GM21723 (cell line): ENCODE data around the gene ADAMTSL5.

Experiments used
- ATAC-seq: cut with Tn5 transposase; IDR thresholded peaks from one replicate; pipeline ENCODE4 v1.9.1; 2021; ENCODE audit warnings: mild to moderate bottlenecking, moderate library complexity; ENCODE audit not compliant: unreplicated experiment

ADAMTSL5 gene

GRCh38 chr19:1497578-1498235, 15.1 kb downstream of the ADAMTSL5 start:
- no peak for ATAC-seq

- no peak for ATAC-seq
These were observed 15.9 kb downstream of the ADAMTSL5 start for GRCh38 chr19:1496714-1497577.

- ATAC-seq, result no peak
These were observed 16.8 kb downstream of the ADAMTSL5 start for GRCh38 chr19:1495799-1496713.

- ATAC-seq, result no peak
These were observed 17.6 kb downstream of the ADAMTSL5 start for GRCh38 chr19:1495051-1495798.

- ATAC-seq, result no peak
These were observed 18.6 kb downstream of the ADAMTSL5 start for GRCh38 chr19:1494115-1494815.

- no peak for ATAC-seq
These were observed 20.3 kb downstream of the ADAMTSL5 start for GRCh38 chr19:1492474-1493006.

- ATAC-seq, result no peak
These were observed 21.0 kb downstream of the ADAMTSL5 start for GRCh38 chr19:1491849-1492170.

GRCh38 chr19:1491114-1491848, 21.5 kb downstream of the ADAMTSL5 start, which contains the start of gene REEP6:
TSS of gene REEP6 (plus strand) at chr19:1491181. CDS start at chr19:1491270, 89 bp downstream.
- no peak for ATAC-seq

GRCh38 chr19:1490311-1491113, 22.3 kb downstream of the ADAMTSL5 start, which contains the start of gene PCSK4:
TSS of gene PCSK4 (minus strand) at chr19:1490350. CDS start at chr19:1490346, 4 bp downstream.
- peak; percentile 84 for ATAC-seq

GRCh38 chr19:1489463-1490310, 23.1 kb downstream of the ADAMTSL5 start:
- ATAC-seq, result no peak

- no peak for ATAC-seq
These were observed 24.6 kb downstream of the ADAMTSL5 start for GRCh38 chr19:1488282-1488601.

- ATAC-seq, result no peak
These were observed 25.1 kb downstream of the ADAMTSL5 start for GRCh38 chr19:1487576-1488281.

- ATAC-seq, result no peak
These were observed 25.9 kb downstream of the ADAMTSL5 start for GRCh38 chr19:1486720-1487575.

- ATAC-seq, result no peak
These were observed 28.8 kb downstream of the ADAMTSL5 start for GRCh38 chr19:1483979-1484428.

- no peak for ATAC-seq
These were observed 29.5 kb downstream of the ADAMTSL5 start for GRCh38 chr19:1483131-1483978.
